Trophoblast cell (in vitro differentiated cells and primary cell): ENCODE data around the gene SOCS6.
"Not testable (repeated sequence)": the region's sequence is repeated elsewhere in the genome, so short reads cannot be mapped to it uniquely, and the experiment has no call there.

Source experiments
- DNase-seq, 2 donors: peaks; one replicate each; pipeline ENCODE4 v3.0.0-alpha.2; 2016
- H2AFZ ChIP-seq: 2 replicates; pipeline ENCODE4 v1.6.1; 2013; ENCODE audit warnings: low read length, moderate library complexity, mild to moderate bottlenecking; ENCODE audit not compliant: insufficient read depth, poor library complexity
- H2AK5ac ChIP-seq: 2 replicates; pipeline ENCODE4 v1.6.1; 2013; ENCODE audit warnings: mild to moderate bottlenecking, low read length
- H2BK120ac ChIP-seq: 2 replicates; pipeline ENCODE4 v1.6.1; 2013; ENCODE audit warnings: low read length, mild to moderate bottlenecking, moderate library complexity; ENCODE audit not compliant: insufficient read depth, poor library complexity
- H2BK12ac ChIP-seq: 2 replicates; pipeline ENCODE4 v1.6.1; 2013; ENCODE audit warnings: mild to moderate bottlenecking, low read length, moderate library complexity
- H2BK5ac ChIP-seq: 2 replicates; pipeline ENCODE4 v1.6.1; 2013; ENCODE audit warnings: low read length, low read depth, moderate library complexity, mild to moderate bottlenecking; ENCODE audit not compliant: poor library complexity
- H3K14ac ChIP-seq: 2 replicates; pipeline ENCODE4 v1.6.1; 2013; ENCODE audit warnings: mild to moderate bottlenecking, low read length
- H3K18ac ChIP-seq: 2 replicates; pipeline ENCODE4 v1.6.1; 2013; ENCODE audit warnings: mild to moderate bottlenecking, low read length
- H3K23ac ChIP-seq: 2 replicates; pipeline ENCODE4 v1.6.1; 2013; ENCODE audit warnings: low read length
- H3K27ac ChIP-seq: 2 replicates; pipeline ENCODE4 v1.5.1; 2013; ENCODE audit warnings: low read depth, mild to moderate bottlenecking, inconsistent platforms, low read length, moderate library complexity
- H3K27me3 ChIP-seq: 2 replicates; pipeline ENCODE4 v1.6.1; 2013; ENCODE audit warnings: inconsistent platforms, mild to moderate bottlenecking, low read length, moderate library complexity; ENCODE audit not compliant: insufficient read depth
- H3K36me3 ChIP-seq, 2 experiments: 1 replicate in 1 of 2; 2 replicates in 1 of 2; pipeline ENCODE4 v1.6.1; 2013; ENCODE audit warnings: low read length in 2 of 2, mild to moderate bottlenecking in 2 of 2, moderate library complexity in 1 of 2; ENCODE audit not compliant: insufficient read depth in 2 of 2, control insufficient read depth in 1 of 2
- H3K4ac ChIP-seq: 2 replicates; pipeline ENCODE4 v1.6.1; 2013; ENCODE audit warnings: low read depth, mild to moderate bottlenecking, low read length, moderate library complexity
- H3K4me1 ChIP-seq, 2 experiments: 1 replicate in 1 of 2; 2 replicates in 1 of 2; pipeline ENCODE4 v1.6.1; 2013; ENCODE audit warnings: low read length in 2 of 2, mild to moderate bottlenecking in 2 of 2, moderate library complexity in 1 of 2; ENCODE audit not compliant: insufficient read depth in 2 of 2, control insufficient read depth in 1 of 2
- H3K4me2 ChIP-seq: 2 replicates; pipeline ENCODE4 v1.6.1; 2013; ENCODE audit warnings: inconsistent platforms, mild to moderate bottlenecking, low read length, moderate library complexity
- H3K4me3 ChIP-seq: 2 replicates; pipeline ENCODE4 v1.5.1; 2013; ENCODE audit warnings: mild to moderate bottlenecking, low read depth, low read length, inconsistent platforms
- H3K79me1 ChIP-seq: one replicate; pipeline ENCODE4 v1.6.1; 2013; ENCODE audit warnings: low read length
- H3K79me2 ChIP-seq: 2 replicates; pipeline ENCODE4 v1.6.1; 2013; ENCODE audit warnings: low read length, mild to moderate bottlenecking; ENCODE audit not compliant: control insufficient read depth, insufficient read depth, poor library complexity
- H3K9ac ChIP-seq: 2 replicates; pipeline ENCODE4 v1.6.1; 2013; ENCODE audit warnings: mild to moderate bottlenecking, low read length
- H3K9me3 ChIP-seq: 2 replicates; pipeline ENCODE4 v1.6.1; 2013; ENCODE audit warnings: low read depth, mild to moderate bottlenecking, control low read depth, inconsistent platforms, low read length; ENCODE audit not compliant: insufficient read depth
- H4K12ac ChIP-seq: 2 replicates; pipeline ENCODE4 v1.6.1; 2013; ENCODE audit warnings: low read depth, mild to moderate bottlenecking, low read length, moderate library complexity
- H4K8ac ChIP-seq: 2 replicates; pipeline ENCODE4 v1.6.1; 2013; ENCODE audit warnings: low read depth, mild to moderate bottlenecking, low read length, moderate library complexity
- H4K91ac ChIP-seq: one replicate; pipeline ENCODE4 v1.6.1; 2013; ENCODE audit warnings: low read depth, mild to moderate bottlenecking, low read length, moderate library complexity
- WGBS: extraction: QIAGEN DNeasy Blood & Tissue Kit; methylation state at CpG from one replicate; pipeline ENCODE4 v1.1.7; 2013; ENCODE audit warnings: missing lambda C conversion rate; ENCODE audit not compliant: insufficient read length, insufficient coverage; ENCODE audit errors: extremely low coverage; 5-methylcytosine and 5-hydroxymethylcytosine counted together

Gene SOCS6

GRCh38 chr18:70249861-70250260, 39.0 kb upstream of the SOCS6 start:
- not testable (repeated sequence) for H2AFZ ChIP-seq, H3K36me3 ChIP-seq, H3K23ac ChIP-seq, H3K4me2 ChIP-seq, H3K4me1 ChIP-seq, H3K4me3 ChIP-seq, H2BK12ac ChIP-seq, H3K9ac ChIP-seq, H3K4ac ChIP-seq, H4K91ac ChIP-seq, H3K27me3 ChIP-seq, H4K8ac ChIP-seq, H2AK5ac ChIP-seq, H3K79me1 ChIP-seq, H3K9me3 ChIP-seq, H4K12ac ChIP-seq, H2BK5ac ChIP-seq, H3K79me2 ChIP-seq, H3K27ac ChIP-seq, H3K14ac ChIP-seq, H3K18ac ChIP-seq, H2BK120ac ChIP-seq
- WGBS, result no CpG with 5 or more reads among the region's 18 CpGs
- DNase-seq, result peak; percentile 14 to 49

GRCh38 chr18:70250781-70251180, 38.1 kb upstream of the SOCS6 start:
- Histone ChIP-seq H3K9me3 (no peaks in the 10 kb centered on the region), H3K79me2 (no peaks in the 10 kb centered on the region), H3K79me1 (no peaks in the 10 kb centered on the region), H2BK120ac (no peak overlapping the region), H4K8ac (no peak overlapping the region), H3K27ac (no peak overlapping the region), H3K27me3 (no peaks in the 10 kb centered on the region), H3K14ac (no peak overlapping the region), H4K91ac (no peak overlapping the region), H4K12ac (no peak overlapping the region), H2BK5ac (no peak overlapping the region), H3K18ac (no peak overlapping the region), H2AFZ (no peak overlapping the region), H2AK5ac (no peak overlapping the region), H3K23ac (no peak overlapping the region), H3K4me1 (no peaks in the 10 kb centered on the region), H3K4me3 (no peak overlapping the region), H2BK12ac (no peak overlapping the region), H3K9ac (no peak overlapping the region), H3K4ac (no peak overlapping the region), H3K36me3 (no peaks in the 10 kb centered on the region), H3K4me2 (no peak overlapping the region)
- peak; percentile 57 to 81 for DNase-seq
- no CpG with 5 or more reads among the region's 12 CpGs for WGBS

- Histone ChIP-seq H3K4ac (no peak overlapping the region), H4K12ac (no peak overlapping the region), H3K27me3 (no peaks in the 10 kb centered on the region), H3K79me1 (no peaks in the 10 kb centered on the region), H3K36me3 (no peaks in the 10 kb centered on the region), H3K27ac (no peak overlapping the region), H3K4me1 (no peaks in the 10 kb centered on the region), H3K9ac (no peak overlapping the region), H2BK5ac (no peak overlapping the region), H2AK5ac (no peak overlapping the region), H3K4me2 (no peak overlapping the region), H4K8ac (no peak overlapping the region), H3K23ac (no peak overlapping the region), H4K91ac (no peak overlapping the region), H3K79me2 (no peaks in the 10 kb centered on the region), H3K14ac (no peak overlapping the region), H2BK12ac (no peak overlapping the region), H3K4me3 (no peak overlapping the region), H2BK120ac (no peak overlapping the region), H3K18ac (no peak overlapping the region), H3K9me3 (no peaks in the 10 kb centered on the region), H2AFZ (no peak overlapping the region)
- DNase-seq, result no peak
- no CpG with 5 or more reads among the region's 5 CpGs for WGBS
Measured at GRCh38 chr18:70256184-70256583, 32.7 kb upstream of the SOCS6 start.

GRCh38 chr18:70256994-70257393, 31.9 kb upstream of the SOCS6 start:
- Histone ChIP-seq H3K4me2 (no peak overlapping the region), H3K79me2 (no peaks in the 10 kb centered on the region), H3K4ac (no peak overlapping the region), H2AK5ac (no peak overlapping the region), H4K91ac (no peak overlapping the region), H4K12ac (no peak overlapping the region), H2AFZ (no peak overlapping the region), H3K36me3 (peaks cover 0 to under 1% of the 10 kb centered on the region in 2 experiments), H2BK120ac (no peak overlapping the region), H2BK5ac (no peak overlapping the region), H3K79me1 (no peaks in the 10 kb centered on the region), H4K8ac (no peak overlapping the region), H3K27ac (no peak overlapping the region), H3K18ac (no peak overlapping the region), H2BK12ac (no peak overlapping the region), H3K9ac (no peak overlapping the region), H3K9me3 (peaks cover under 1% of the 10 kb centered on the region), H3K23ac (no peak overlapping the region), H3K14ac (no peak overlapping the region), H3K27me3 (no peaks in the 10 kb centered on the region), H3K4me3 (no peak overlapping the region), H3K4me1 (no peaks in the 10 kb centered on the region)
- DNase-seq, result no peak
- no CpG with 5 or more reads among the region's 4 CpGs for WGBS
